WI38 (cell line): Measurements from ENCODE around the gene ANKS1B.
A peak's percentile ranks its signal among the peaks of the same experiment; 100 is the strongest.

Source experiments
- H3K4me3 ChIP-seq: 2 replicates; pipeline ENCODE4 v1.5.1; 2011; ENCODE audit warnings: low read depth, mild to moderate bottlenecking, control low read depth, low read length
- TF ChIP-seq, protein P1 (sequence below): IDR thresholded peaks from 2 replicates; pipeline ENCODE4 v1.5.1; 2012; ENCODE audit warnings: low read depth, mild to moderate bottlenecking, control low read depth, low read length

ANKS1B gene

DNA sequence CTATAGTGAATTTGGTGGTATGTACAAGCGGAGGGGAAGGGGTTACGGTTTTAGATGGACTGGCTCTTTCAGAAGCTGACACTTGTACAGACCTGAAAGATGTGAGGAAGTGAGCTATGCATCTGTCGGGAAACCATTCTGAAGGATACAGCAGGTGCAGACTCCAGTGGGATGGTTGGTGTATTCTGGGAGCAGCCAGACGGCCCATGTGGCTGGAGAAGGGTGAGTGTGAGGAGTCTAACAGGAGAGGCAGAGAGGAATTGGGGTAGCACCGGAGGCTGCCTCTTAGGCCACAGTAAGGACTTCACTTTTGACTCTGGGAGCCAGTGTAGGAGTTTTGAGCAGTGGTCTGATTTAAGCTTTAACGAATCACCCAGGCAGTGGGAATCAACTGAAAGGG, 1248.9 kb downstream of the ANKS1B start:
- TF ChIP-seq, protein P1, sequence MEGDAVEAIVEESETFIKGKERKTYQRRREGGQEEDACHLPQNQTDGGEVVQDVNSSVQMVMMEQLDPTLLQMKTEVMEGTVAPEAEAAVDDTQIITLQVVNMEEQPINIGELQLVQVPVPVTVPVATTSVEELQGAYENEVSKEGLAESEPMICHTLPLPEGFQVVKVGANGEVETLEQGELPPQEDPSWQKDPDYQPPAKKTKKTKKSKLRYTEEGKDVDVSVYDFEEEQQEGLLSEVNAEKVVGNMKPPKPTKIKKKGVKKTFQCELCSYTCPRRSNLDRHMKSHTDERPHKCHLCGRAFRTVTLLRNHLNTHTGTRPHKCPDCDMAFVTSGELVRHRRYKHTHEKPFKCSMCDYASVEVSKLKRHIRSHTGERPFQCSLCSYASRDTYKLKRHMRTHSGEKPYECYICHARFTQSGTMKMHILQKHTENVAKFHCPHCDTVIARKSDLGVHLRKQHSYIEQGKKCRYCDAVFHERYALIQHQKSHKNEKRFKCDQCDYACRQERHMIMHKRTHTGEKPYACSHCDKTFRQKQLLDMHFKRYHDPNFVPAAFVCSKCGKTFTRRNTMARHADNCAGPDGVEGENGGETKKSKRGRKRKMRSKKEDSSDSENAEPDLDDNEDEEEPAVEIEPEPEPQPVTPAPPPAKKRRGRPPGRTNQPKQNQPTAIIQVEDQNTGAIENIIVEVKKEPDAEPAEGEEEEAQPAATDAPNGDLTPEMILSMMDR, result no peak
- H3K4me3 ChIP-seq, result no peak overlapping the region

DNA sequence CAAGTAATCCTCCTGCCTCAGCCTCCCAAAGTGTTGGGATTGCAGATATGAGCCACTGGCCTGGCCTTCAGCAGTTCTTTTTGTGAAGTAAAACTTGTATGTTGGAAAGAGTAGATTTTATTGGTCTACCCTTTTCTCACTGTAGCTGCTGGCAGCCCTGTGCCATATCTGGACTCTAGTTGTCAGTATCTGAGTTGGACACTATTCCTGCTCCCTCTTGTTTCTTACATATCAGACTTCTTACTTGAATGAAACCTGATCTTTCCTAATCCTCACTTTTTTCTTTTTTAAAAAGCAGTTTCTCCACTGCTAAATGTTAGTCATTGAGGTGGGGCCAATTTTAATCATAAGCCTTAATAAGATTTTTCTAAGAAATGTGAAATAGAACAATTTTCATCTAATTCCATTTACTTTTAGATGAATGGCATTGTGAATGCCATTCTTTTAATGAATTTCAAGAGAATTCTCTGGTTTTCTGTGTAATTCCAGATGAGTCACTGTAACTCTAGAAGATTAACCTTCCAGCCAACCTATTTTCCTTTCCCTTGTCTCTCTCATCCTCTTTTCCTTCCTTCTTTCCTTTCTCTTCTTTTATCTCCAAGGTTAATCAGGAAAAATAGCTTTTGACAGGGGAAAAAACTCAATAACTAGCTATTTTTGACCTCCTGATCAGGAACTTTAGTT, 1250.9 kb downstream of the ANKS1B start:
- TF ChIP-seq, protein P1, result no peak
- no peak overlapping the region for H3K4me3 ChIP-seq

DNA sequence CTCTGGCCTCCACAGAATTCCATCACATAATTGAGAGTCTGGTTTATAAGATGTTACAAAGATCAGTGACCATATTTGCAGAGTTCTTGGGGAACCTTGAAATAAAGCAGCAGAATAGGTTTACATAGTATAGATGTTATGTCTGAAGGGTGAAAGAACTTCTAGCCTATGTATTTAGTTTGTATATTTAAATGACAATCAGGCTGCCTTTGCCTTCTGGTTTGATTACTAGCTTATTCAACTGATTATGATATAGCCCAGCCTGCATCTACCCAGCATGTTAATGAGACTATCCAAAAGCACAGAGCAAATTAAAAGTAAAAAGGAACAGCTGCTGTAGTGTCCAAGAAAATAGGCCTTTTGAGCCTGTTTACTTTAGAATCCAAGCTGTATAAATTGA, 1254.3 kb downstream of the ANKS1B start:
- no peak overlapping the region for H3K4me3 ChIP-seq
- TF ChIP-seq, protein P1, result no peak

DNA sequence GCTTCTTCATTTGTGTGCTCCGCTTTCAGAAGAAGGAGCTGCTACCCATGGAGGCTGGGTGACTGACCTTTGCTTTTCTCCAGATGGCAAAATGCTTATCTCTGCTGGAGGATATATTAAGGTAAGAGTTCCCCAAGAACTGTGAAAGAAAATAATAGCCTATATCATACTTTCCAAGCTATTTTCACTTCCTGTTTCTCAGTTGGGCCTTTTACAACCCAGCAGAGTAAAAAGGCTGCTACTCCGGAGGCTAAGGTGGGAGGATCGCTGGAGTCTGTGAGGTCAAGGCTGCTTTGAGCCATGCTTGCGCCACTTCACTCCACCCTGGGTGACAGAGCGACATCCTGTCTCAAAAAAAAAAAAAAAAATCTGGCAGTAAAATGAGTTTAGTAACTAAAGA, 1257.5 kb downstream of the ANKS1B start:
- TF ChIP-seq, protein P1, result no peak
- no peak overlapping the region for H3K4me3 ChIP-seq

DNA sequence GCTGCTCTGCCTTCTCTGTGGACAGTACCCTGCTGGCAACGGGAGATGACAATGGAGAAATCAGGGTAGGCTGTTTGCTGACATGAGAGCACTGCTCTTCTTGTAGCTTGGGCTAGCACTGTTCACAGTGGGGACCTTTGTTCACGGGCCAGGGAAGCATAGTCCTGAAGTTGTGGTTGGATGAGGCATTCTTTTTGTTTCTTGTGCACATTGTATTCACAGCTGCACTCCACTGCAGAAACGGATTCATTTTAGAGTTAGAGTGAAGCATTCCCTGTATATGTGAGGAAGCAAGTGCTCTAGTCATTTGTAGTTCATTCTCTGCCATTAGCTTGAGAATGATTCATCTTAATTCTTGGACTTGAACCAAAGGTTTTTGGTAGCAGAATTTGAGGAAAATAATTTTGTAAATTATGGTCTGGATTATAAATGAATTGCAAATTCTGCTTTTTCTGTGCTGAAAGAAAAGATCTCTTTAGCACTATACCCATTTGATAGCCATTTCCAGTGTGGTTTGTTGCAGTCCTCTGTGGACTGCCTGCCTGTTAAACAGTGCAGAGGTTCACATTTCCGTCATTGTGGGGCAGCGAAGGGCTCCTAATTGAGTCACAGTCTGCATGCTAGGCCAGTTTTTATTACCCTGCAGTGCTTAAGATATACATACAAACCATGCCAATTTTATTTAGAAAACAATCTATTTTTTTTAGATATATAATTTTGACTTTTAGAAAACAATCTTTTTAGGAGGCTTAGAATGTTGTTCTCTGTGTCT, 1259.1 kb downstream of the ANKS1B start:
- no peak overlapping the region for H3K4me3 ChIP-seq
- TF ChIP-seq, protein P1, result peak; percentile 47

DNA sequence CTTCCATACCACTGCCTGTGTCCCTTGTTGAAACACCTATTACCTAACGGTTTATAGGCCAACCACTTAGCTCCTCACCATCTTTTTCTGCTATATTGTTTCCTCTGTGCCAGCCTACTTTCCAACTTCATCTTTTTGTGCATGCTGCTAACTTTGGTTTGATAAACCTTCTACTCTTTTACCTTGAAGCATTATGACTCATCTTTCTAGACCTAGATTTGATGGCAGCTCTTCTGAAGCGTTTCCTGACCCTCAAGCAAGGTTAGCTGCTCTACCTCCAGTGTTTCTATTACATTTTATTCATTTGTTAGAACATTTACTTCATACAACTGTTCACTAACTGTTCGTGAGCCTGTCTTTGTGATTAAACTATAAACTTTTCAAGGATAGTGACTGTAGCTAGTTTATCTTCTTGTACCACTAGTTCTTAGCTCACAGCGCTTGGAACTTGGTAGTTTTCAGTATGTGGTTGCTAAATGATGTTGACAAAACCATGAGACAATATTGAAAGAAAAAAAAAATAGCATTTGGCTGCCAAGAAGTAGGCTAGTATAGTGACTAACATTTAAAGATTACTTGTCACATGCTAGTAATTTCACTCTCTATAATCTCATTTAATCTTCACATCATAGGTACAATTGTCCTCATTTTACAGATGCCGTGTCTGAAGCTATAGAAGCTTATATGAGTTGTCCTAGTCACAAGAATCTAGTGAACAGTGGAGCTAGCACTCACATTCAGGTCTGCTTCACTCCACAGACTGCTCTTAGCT, 1260.2 kb downstream of the ANKS1B start:
- TF ChIP-seq, protein P1, result no peak
- H3K4me3 ChIP-seq, result no peak overlapping the region
